BJ (cell line): ENCODE results near the gene SLC16A5. TPM values are rescaled to one million over a fixed set of nuclear protein-coding genes. Genes with fewer than 3 reads are reported as not detected.

ENCODE experiments used
- CTCF ChIA-PET: fragments of 350-600 bp; formaldehyde crosslinking; extraction: SDS; loops from one replicate; lab custom pipeline; 2021; ENCODE audit warnings: antibody characterized with exemption, inconsistent platforms; lab: Yijun Ruan, JAX
- POLR2A ChIA-PET: fragments of 300-600 bp; sonication (Branson Sonifier 250); formaldehyde crosslinking; extraction: SDS; loops from one replicate; lab custom pipeline; 2021; ENCODE audit warnings: antibody characterized with exemption; lab: Charles Lee
- DNase-seq: peaks from one replicate; pipeline ENCODE4 v3.0.0-alpha.2; 2011; ENCODE audit warnings: low read depth
- H3K27me3 ChIP-seq: 2 replicates; pipeline ENCODE4 v1.6.0; 2011; ENCODE audit warnings: low read length; ENCODE audit not compliant: control insufficient read depth, insufficient read depth
- H3K36me3 ChIP-seq: 2 replicates; pipeline ENCODE4 v1.5.1; 2011; ENCODE audit warnings: low read length; ENCODE audit not compliant: control insufficient read depth, insufficient read depth
- H3K4me3 ChIP-seq: 2 replicates; pipeline ENCODE4 v1.5.1; 2011; ENCODE audit warnings: low read depth, mild to moderate bottlenecking, control low read depth, low read length
- CTCF ChIP-seq: IDR thresholded peaks from 2 replicates; pipeline ENCODE4 v1.5.1; 2011; ENCODE audit warnings: low read depth, mild to moderate bottlenecking, control low read depth, inconsistent platforms, low read length, moderate library complexity; ENCODE audit not compliant: insufficient read depth
- polyA plus RNA-seq: library from polyadenylated mRNA; depleted of rRNA; stranded (reverse); fragments of >200 nt; gene quantifications from 2 replicates; pipeline ENCODE4 v1.2.3, GENCODE V29; 2011

SLC16A5 gene
- polyA plus RNA-seq, 1 experiment = 18.3 TPM

DNA sequence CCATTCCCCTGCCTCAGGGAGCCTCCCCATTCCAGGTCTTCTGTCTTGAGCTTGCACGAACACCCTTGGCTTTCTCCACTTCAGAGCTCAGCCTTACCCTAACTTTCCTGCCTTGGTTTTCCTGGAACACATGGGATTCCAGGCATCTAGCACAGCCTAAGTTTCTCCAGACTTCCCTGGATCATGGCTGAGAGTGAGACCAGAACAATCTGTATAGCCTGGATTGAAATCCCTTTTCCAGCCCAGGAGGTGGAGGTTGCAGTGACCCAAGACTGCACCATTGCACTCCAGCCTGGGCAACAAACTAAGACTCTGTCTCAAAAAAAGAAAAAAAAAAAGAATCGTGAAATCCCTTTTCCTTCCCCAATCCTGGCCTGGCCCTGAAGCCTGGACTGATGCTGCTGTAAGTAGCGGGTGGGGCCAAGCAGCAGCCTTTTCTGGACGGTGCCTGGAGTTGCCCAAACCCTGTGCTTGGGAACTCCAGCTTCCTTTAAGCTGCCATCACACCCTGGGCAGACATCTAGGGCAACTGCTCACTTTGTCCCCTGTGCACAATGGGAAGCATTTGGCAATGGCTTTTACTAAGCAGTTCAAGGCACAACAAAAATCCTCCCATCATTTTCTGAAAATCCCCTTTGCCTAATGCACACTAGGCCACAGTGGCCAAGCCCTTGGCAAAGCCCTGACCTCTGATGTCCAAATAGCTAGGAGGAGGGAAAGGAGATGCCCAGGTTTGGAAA is 12.0 kb upstream of the SLC16A5 start:
- no peak overlapping the region for H3K4me3 ChIP-seq
- ChIA-PET POLR2A (no interaction called here), CTCF (interaction anchor here (0.6 to 1.5 kb wide), 4 partner anchors 10 to 476 kb away, joined by 3 to 4 read pairs (median 4); partner anchors contain the start of gene NT5C)
- TF ChIP-seq CTCF = no peak
- no peaks in the 10 kb centered on the region for H3K36me3 ChIP-seq
- no peak for DNase-seq
- H3K27me3 ChIP-seq = no peaks in the 10 kb centered on the region

DNA sequence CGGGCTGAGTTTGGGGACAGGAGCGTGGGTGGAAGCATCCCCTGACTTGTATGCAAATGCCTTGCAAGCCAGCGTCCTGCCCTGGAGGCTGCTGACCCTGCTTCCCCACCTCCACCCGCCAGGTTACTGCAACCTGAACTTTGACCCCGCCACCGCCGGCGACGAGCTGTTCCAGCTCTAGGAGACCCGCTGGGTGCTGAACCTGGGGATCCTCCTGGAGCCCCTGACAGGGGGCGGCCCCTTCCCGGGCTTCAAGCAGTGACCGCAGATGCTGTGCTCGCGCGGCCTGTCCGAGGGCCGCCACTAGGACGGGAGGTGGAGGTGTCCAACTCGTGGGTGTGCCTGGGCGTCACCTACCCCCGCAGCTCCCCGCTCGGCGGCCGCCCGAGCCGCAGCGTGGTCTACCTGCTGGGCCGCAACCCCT is 10.7 kb upstream of the SLC16A5 start:
- CTCF ChIA-PET = interaction anchor here (1.3 to 2.7 kb wide), 2 partner anchors 37 to 47 kb away, joined by 3 to 11 read pairs; no protein-coding TSS in a partner anchor
- Histone ChIP-seq H3K36me3 (no peaks in the 10 kb centered on the region), H3K27me3 (no peaks in the 10 kb centered on the region), H3K4me3 (no peak overlapping the region)
- POLR2A ChIA-PET = no interaction called here
- no peak for DNase-seq
- no peak for TF ChIP-seq CTCF

- H3K36me3 ChIP-seq = no peaks in the 10 kb centered on the region
- H3K27me3 ChIP-seq = no peaks in the 10 kb centered on the region
- no peak overlapping the region for H3K4me3 ChIP-seq
- ChIA-PET POLR2A (interaction anchor here (1.3 kb wide), 1 partner anchor 10 kb away, joined by 5 read pairs; the partner anchor contains the start of gene SLC16A5), CTCF (interaction anchor here (0.7 to 2.8 kb wide), 9 partner anchors 8 to 124 kb away, joined by 3 to 13 read pairs (median 4); partner anchors contain the start of gene ARMC7)
- TF ChIP-seq CTCF = 0 out of 2 replicates have a peak, but pooled peaks have one; percentile 10
- no peak for DNase-seq
These were observed 10.1 kb upstream of the SLC16A5 start for GRCh38 chr17:75077496-75078283.

DNA sequence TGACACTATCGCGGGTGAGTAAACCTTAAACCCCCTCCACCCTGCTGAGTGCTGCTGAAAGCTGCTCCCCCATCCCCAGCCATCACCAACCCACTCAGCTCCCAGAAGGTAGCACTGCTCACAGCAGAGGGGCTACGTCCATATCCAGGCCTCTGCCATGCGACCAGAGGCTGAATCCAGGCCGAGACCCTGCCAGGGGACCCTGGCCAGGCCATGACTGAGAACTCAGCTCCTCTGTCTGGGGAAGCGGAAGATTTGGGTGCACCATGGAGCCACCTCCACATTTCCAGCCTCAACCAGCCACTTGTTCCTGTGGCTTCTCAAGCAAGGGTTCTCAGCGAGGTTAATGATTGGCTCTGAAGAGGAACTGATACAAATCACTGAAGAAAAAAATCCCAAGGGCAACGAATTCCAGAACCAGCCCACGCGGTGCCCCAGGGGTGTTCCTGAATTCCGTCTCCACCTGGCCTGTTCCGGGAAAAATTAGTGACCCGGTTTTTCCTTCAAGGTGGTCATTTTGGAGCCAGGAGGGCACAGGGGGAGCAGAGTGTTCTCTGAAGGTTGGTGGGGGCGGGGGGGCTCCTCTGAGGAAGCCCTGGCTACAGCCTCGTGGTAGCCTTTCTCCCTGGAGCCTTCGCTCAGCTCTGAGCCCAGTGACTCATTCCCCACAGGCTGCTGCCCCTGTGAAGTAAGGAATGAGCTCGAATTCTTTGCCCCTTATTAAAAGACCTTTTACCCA is 9.3 kb upstream of the SLC16A5 start:
- TF ChIP-seq CTCF = no peak
- POLR2A ChIA-PET = interaction anchor here (0.5 to 1.3 kb wide), 3 partner anchors 9 to 49 kb away, joined by 3 to 5 read pairs (median 3); partner anchors contain the start of gene SLC16A5
- H3K4me3 ChIP-seq = no peak overlapping the region
- H3K27me3 ChIP-seq = no peaks in the 10 kb centered on the region
- H3K36me3 ChIP-seq = no peaks in the 10 kb centered on the region
- CTCF ChIA-PET = interaction anchor here (0.7 to 2.8 kb wide), 10 partner anchors 9 to 123 kb away, joined by 3 to 13 read pairs (median 4); partner anchors contain the start of genes ARMC7 and NT5C
- DNase-seq = no peak
